GM12892 (cell line): ENCODE data around the gene THBS3.
"Not testable (repeated sequence)": the region's sequence is repeated elsewhere in the genome, so short reads cannot be mapped to it uniquely, and the experiment has no call there.

Experiments used
- DNase-seq: peaks from one replicate; pipeline ENCODE4 v3.0.0; 2011; ENCODE audit not compliant: insufficient read length
- FAIRE-seq: peaks from 2 replicates; lab custom pipeline; 2011; peaks lifted over from hg19 to GRCh38; lab: Jason Lieb, UNC
- POLR2A ChIP-seq: IDR thresholded peaks from 2 replicates; pipeline ENCODE4 v1.6.1; 2011; ENCODE audit warnings: low read depth, low read length, control low read depth
- POLR2AphosphoS5 ChIP-seq: IDR thresholded peaks from 2 replicates; pipeline ENCODE4 v1.6.1; 2011; ENCODE audit warnings: low read depth, low read length, control low read depth
- TAF1 ChIP-seq: IDR thresholded peaks from 2 replicates; pipeline ENCODE4 v1.6.1; 2011; ENCODE audit warnings: low read depth, mild to moderate bottlenecking, control low read depth, low read length, borderline replicate concordance

The THBS3 gene

GRCh38 chr1:155160128-155160527 lies 47.6 kb downstream of the THBS3 start:
- FAIRE-seq (no peak), DNase-seq (no peak)
- no peak for TF ChIP-seq POLR2A
- TF ChIP-seq POLR2AphosphoS5, result no peak
- no peak for TF ChIP-seq TAF1

- no peak for DNase-seq
- TF ChIP-seq TAF1, result no peak
- TF ChIP-seq POLR2A, result no peak
- no peak for TF ChIP-seq POLR2AphosphoS5
- no peak for FAIRE-seq
Observed at GRCh38 chr1:155158991-155159390, 48.7 kb downstream of the THBS3 start.

GRCh38 chr1:155155996-155156643 lies 51.6 kb downstream of the THBS3 start:
- not testable (repeated sequence) for FAIRE-seq

More at GRCh38 chr1:155155996-155156643, 51.6 kb downstream of the THBS3 start:
- not testable (repeated sequence) for DNase-seq
